GM13976 (cell line): ENCODE data around the gene UNC5A.

Experiments
- DNase-seq: peaks from one replicate; pipeline ENCODE4 v3.0.0; 2012; ENCODE audit warnings: low spot score
- CTCF ChIP-seq: IDR thresholded peaks from 2 replicates; pipeline ENCODE4 v1.5.1; 2012; ENCODE audit warnings: borderline replicate concordance, mild to moderate bottlenecking; ENCODE audit not compliant: insufficient read depth; ENCODE audit errors: extremely low read depth, missing control alignments, control extremely low read depth
- in situ Hi-C: fragments of 300-500 bp; cut with MboI; formaldehyde crosslinking; loops from one replicate; pipeline ENCODE4 v1.12.0; 2022; ENCODE audit warnings: low sequenced_read_pairs, mixed read lengths, inconsistent platforms; ENCODE audit not compliant: unreplicated experiment

UNC5A gene

GRCh38 chr5:176845392-176845713, 35.0 kb downstream of the UNC5A start:
- no peak for DNase-seq
- in situ Hi-C loops, result no loop called here
- no peak for TF ChIP-seq CTCF

- no peak for DNase-seq
- TF ChIP-seq CTCF, result no peak
- in situ Hi-C loops, result no loop called here
Measured at GRCh38 chr5:176846335-176847140, 36.2 kb downstream of the UNC5A start.

GRCh38 chr5:176847148-176847547, 36.8 kb downstream of the UNC5A start:
- DNase-seq, result no peak
- TF ChIP-seq CTCF, result no peak
- in situ Hi-C loops, result no loop called here

- in situ Hi-C loops, result no loop called here
- TF ChIP-seq CTCF, result no peak
- DNase-seq, result no peak
Measured at GRCh38 chr5:176847726-176848290, 37.4 kb downstream of the UNC5A start.

- TF ChIP-seq CTCF, result no peak
- no peak for DNase-seq
- in situ Hi-C loops, result no loop called here
Measured at GRCh38 chr5:176848651-176849050, 38.3 kb downstream of the UNC5A start.

GRCh38 chr5:176849611-176850227, 39.4 kb downstream of the UNC5A start:
- DNase-seq, result no peak
- in situ Hi-C loops, result no loop called here
- TF ChIP-seq CTCF, result no peak
